Measurements from ENCODE around the gene CCDC24. TPM values are rescaled to one million over a fixed set of nuclear protein-coding genes. Genes with fewer than 3 reads are reported as not detected.

Gene CCDC24
- total RNA-seq, 1 donor from 2014 or later: 9.6 TPM

DNA sequence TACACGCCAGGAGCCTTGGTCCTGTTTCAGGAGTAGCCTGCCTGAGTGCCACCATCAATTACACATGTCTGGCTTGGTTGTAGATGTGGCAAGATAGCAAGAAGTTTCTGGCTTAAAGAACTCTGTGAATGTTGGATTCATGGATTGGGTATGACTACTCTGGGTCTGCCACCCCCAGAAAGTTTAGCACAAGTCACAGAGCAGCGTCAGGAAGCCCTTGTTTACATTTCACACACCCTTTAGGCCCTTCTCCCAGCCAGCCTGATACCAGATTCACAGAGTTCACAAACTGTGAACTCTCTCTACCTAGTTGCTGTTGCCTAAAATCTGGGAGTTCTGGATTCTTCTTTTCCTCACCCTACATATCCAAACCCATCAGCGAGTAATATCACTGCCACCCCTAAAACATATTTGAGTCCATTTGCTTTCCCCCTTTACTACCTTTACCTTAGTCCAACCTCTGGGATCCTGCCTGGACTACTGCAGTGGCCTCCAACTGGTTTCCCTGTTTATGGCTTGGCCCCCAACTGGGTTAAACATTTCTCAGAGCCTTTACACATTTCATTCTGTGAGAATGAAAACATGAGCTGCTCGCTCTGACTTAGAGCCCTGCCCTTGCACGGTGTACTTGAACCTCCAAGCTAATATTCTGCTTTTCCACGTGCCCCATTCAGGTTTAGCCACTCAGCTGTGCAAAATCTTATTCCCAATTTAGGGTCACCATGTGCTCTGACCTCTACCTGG, 4.1 kb upstream of the CCDC24 start:
- H3K36me3 ChIP-seq (ENCODE audit: control insufficient read depth, insufficient read depth, low read length): peaks cover 3% of the 10 kb centered on the region
- H3K4me3 ChIP-seq (ENCODE audit: low read depth, low read length): no peak overlapping the region
- no peak for DNase-seq (ENCODE audit: low read depth)
- TF ChIP-seq, protein P1, sequence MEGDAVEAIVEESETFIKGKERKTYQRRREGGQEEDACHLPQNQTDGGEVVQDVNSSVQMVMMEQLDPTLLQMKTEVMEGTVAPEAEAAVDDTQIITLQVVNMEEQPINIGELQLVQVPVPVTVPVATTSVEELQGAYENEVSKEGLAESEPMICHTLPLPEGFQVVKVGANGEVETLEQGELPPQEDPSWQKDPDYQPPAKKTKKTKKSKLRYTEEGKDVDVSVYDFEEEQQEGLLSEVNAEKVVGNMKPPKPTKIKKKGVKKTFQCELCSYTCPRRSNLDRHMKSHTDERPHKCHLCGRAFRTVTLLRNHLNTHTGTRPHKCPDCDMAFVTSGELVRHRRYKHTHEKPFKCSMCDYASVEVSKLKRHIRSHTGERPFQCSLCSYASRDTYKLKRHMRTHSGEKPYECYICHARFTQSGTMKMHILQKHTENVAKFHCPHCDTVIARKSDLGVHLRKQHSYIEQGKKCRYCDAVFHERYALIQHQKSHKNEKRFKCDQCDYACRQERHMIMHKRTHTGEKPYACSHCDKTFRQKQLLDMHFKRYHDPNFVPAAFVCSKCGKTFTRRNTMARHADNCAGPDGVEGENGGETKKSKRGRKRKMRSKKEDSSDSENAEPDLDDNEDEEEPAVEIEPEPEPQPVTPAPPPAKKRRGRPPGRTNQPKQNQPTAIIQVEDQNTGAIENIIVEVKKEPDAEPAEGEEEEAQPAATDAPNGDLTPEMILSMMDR (IDR thresholded peaks at IDR 0.05; ENCODE audit: insufficient read depth, low read length, poor library complexity, severe bottlenecking): no peak
- H3K27me3 ChIP-seq (ENCODE audit: control insufficient read depth, insufficient read depth, low read length): no peaks in the 10 kb centered on the region

DNA sequence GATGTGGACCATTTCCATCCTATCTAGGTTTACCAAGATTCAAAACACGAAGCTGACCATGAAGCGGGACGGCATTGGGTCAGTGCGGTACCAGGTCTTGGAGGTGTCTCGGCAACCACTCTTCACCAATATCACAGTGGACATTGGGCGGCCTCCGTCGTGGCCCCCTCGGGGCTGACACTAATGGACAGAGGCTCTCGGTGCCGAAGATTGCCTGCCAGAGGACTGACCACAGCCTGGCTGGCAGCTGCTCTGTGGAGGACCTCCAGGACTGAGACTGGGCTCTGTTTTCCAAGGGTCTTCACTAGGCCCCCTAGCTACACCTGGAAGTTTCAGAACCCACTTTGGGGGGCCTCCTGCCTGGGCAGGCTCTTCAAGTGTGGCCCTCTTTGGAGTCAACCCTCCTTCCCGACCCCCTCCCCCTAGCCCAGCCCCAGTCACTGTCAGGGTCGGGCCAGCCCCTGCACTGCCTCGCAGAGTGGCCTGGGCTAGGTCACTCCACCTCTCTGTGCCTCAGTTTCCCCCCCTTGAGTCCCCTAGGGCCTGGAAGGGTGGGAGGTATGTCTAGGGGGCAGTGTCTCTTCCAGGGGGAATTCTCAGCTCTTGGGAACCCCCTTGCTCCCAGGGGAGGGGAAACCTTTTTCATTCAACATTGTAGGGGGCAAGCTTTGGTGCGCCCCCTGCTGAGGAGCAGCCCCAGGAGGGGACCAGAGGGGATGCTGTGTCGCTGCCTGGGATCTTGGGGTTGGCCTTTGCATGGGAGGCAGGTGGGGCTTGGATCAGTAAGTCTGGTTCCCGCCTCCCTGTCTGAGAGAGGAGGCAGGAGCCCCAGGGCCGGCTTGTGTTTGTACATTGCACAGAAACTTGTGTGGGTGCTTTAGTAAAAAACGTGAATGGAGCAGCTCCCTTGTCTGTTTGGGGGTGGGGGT, 864 bp upstream of the CCDC24 start:
- Histone ChIP-seq H3K4me3 (ENCODE audit: low read depth, low read length) (peak overlapping the region; percentile 77), H3K36me3 (ENCODE audit: control insufficient read depth, insufficient read depth, low read length) (no peaks in the 10 kb centered on the region), H3K27me3 (ENCODE audit: control insufficient read depth, insufficient read depth, low read length) (no peaks in the 10 kb centered on the region)
- TF ChIP-seq, protein P1 (IDR thresholded peaks at IDR 0.05; ENCODE audit: insufficient read depth, low read length, poor library complexity, severe bottlenecking): no peak
- no peak for DNase-seq (ENCODE audit: low read depth)

DNA sequence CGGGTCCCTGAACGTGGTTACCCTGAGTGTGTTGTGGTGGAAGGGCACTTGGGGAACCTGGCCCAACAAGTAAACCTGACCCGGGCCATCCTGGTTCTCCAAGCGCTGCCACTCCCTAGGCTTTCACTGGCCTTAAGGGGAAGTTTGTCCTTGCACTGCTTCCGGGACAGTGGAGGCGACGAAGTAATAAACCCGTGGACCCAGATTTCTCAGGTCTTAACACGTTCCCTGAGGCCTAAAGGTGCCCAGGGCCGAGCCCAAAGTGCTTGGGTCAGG, 261 bp upstream of the CCDC24 start:
- no peaks in the 10 kb centered on the region for H3K36me3 ChIP-seq (ENCODE audit: control insufficient read depth, insufficient read depth, low read length)
- no peaks in the 10 kb centered on the region for H3K27me3 ChIP-seq (ENCODE audit: control insufficient read depth, insufficient read depth, low read length)
- no peak for DNase-seq (ENCODE audit: low read depth)
- TF ChIP-seq, protein P1 (IDR thresholded peaks at IDR 0.05; ENCODE audit: insufficient read depth, low read length, poor library complexity, severe bottlenecking): no peak
- peak overlapping the region; percentile 77 for H3K4me3 ChIP-seq (ENCODE audit: low read depth, low read length)

DNA sequence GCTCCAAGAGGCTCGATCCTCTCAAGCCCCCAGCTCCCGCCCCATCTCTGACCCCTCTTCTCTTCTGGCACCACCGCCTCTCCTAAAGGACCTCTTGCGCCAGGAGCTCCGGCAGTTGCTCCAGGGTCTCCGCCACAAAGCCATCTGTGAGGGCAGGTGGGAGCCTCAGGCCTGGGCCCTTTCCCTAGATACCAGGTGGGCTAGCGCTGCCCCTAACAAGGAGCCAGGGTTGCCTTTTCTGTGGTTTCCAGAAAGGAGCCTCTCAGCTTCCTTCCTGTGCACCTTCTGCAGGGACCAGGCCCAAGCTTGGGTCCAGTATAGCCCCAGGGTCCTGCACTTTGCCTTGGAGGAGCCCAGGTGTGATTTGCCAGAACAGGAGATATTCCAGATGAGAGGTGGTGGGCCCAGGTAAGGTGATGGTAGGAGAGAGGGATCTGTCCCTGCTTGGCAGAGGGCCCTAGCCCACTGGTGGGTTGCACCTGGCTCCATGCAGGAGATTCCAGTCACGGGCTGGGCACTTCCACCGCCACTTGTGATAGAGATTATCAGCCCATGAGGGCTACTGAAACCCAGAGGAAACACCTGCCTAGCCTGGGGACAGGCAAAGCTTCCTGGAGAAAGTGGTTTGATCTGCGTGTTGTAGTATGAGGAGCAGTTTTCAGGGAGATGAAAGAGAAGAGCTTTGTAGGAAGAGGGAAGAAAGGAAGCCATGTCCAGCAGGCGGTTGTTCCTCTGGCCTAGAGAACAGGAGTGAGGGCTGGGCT, 1.0 kb downstream of the CCDC24 start:
- Histone ChIP-seq H3K36me3 (ENCODE audit: control insufficient read depth, insufficient read depth, low read length) (no peaks in the 10 kb centered on the region), H3K27me3 (ENCODE audit: control insufficient read depth, insufficient read depth, low read length) (no peaks in the 10 kb centered on the region), H3K4me3 (ENCODE audit: low read depth, low read length) (peak overlapping the region; percentile 77)
- TF ChIP-seq, protein P1 (IDR thresholded peaks at IDR 0.05; ENCODE audit: insufficient read depth, low read length, poor library complexity, severe bottlenecking): no peak
- no peak for DNase-seq (ENCODE audit: low read depth)

DNA sequence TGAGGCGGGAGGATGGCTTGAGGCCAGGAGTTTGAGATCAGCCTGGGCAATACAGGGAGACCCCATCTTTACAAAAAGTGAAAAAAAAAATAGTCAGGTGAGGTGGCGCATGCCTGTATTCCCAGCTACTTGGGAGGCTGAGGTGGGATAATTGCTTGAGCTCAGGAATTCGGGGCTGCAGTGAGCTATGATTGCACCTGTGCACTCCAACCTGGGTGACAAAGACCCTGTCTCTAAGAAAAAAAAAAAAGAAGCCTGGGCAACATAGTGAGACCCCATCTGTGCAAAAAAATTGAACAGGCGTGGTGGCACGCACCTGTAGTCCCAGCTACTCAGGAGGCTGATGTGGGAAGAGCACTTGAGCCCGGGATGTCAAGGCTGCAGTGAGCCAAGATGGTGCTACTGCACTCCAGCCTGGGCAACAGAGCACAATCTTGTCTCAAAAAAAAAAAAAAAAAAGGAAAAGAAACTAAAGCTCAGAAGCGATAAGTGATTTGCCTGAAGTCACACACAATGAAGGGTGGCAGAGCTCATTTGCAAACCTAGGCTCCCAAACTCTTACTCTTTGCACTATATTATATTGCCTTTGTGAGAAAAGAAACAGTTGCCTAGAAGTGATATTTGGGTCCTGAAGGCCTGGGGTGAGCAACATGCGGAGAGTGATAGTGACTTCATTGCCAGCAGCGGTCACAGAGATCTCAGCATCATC, 2.0 kb downstream of the CCDC24 start:
- Histone ChIP-seq H3K4me3 (ENCODE audit: low read depth, low read length) (no peak overlapping the region), H3K36me3 (ENCODE audit: control insufficient read depth, insufficient read depth, low read length) (no peaks in the 10 kb centered on the region), H3K27me3 (ENCODE audit: control insufficient read depth, insufficient read depth, low read length) (no peaks in the 10 kb centered on the region)
- DNase-seq (ENCODE audit: low read depth): no peak
- TF ChIP-seq, protein P1 (IDR thresholded peaks at IDR 0.05; ENCODE audit: insufficient read depth, low read length, poor library complexity, severe bottlenecking): no peak
